HCT116 (cell line): ENCODE results near the gene GFY. TPM values are rescaled to one million over a fixed set of nuclear protein-coding genes. Genes with fewer than 3 reads are reported as not detected.

Experiments
- ATAC-seq: fragments of 200-7000 bp; cut with Tn5 transposase; 2 replicates; pipeline ENCODE4 v1.9.1; 2020; ENCODE audit warnings: mild to moderate bottlenecking, moderate library complexity
- BruUV-seq: library from RNA; stranded (reverse); fragments of 400-500 nt; replicated peaks from 2 replicates; lab custom pipeline; 2021; lab: Mats Ljungman, UMichigan
- CTCF ChIA-PET: fragments of 300-600 bp; sonication (Branson Sonifier 250); formaldehyde crosslinking; loops from one replicate; lab custom pipeline; 2021; ENCODE audit warnings: antibody characterized with exemption; lab: Charles Lee
- POLR2A ChIA-PET: fragments of 300-600, 350-600 bp; sonication (Branson Sonifier 250); formaldehyde crosslinking; loops from one replicate; lab custom pipeline; 2021; ENCODE audit warnings: antibody characterized with exemption; lab: Charles Lee
- RAD21 ChIA-PET, 2 experiments: fragments of 300-600 bp; sonication (Branson Sonifier 250); formaldehyde crosslinking; loops; one replicate each; lab custom pipeline; 2023; ENCODE audit warnings: low total read pairs in 2 of 2; ENCODE audit not compliant: uncharacterized antibody in 2 of 2, unreplicated experiment in 2 of 2, low non-redundant PET in 1 of 2; lab: Charles Lee
- DNase-seq: peaks from one replicate; pipeline ENCODE4 v3.0.0-alpha.2; 2010; ENCODE audit warnings: low read depth, low spot score
- H2AFZ ChIP-seq: fragments of 200-600 bp; shearing (Covaris generic), sonication (generic); 2 replicates; pipeline ENCODE4 v1.6.1; 2017; ENCODE audit warnings: low read depth, mixed run types, mixed read lengths, antibody characterized with exemption, low read length; ENCODE audit not compliant: poor library complexity, severe bottlenecking
- H3K27ac ChIP-seq: 2 replicates; pipeline ENCODE4 v1.5.1; 2012; ENCODE audit warnings: low read depth, low read length
- H3K27me3 ChIP-seq: fragments of 200-600 bp; sonication (generic); 2 replicates; pipeline ENCODE4 v1.6.1; 2016; ENCODE audit warnings: mixed run types, low read length, mixed read lengths; ENCODE audit not compliant: insufficient read depth
- H3K36me3 ChIP-seq, 2 experiments: fragments of 200-500 bp in 1 of 2; fragments of 200-600 bp in 1 of 2; sonication (Bioruptor generic) in 1 of 2; sonication (generic) in 1 of 2; 2 replicates each; pipeline versions ENCODE4 v1.5.1 to v1.6.1; 2014 to 2016; ENCODE audit warnings: low read length in 2 of 2, inconsistent platforms in 1 of 2, mixed read lengths in 1 of 2, mixed run types in 1 of 2; ENCODE audit not compliant: insufficient read depth in 2 of 2, control insufficient read depth in 1 of 2
- H3K4me1 ChIP-seq, 2 experiments: fragments of 200-600 bp in 1 of 2; sonication (generic) in 1 of 2; 2 replicates each; pipeline versions ENCODE4 v1.5.1 to v1.6.1; 2012 to 2017; ENCODE audit warnings: low read length in 2 of 2, inconsistent platforms in 1 of 2, mild to moderate bottlenecking in 1 of 2, mixed read lengths in 1 of 2, mixed run types in 1 of 2, moderate library complexity in 1 of 2; ENCODE audit not compliant: insufficient read depth in 2 of 2, control insufficient read depth in 1 of 2
- H3K4me2 ChIP-seq: fragments of 200-600 bp; sonication (generic); 2 replicates; pipeline ENCODE4 v1.6.1; 2017; ENCODE audit warnings: mixed run types, low read length, mixed read lengths
- H3K4me3 ChIP-seq, 2 experiments: fragments of 200-600 bp in 1 of 2; sonication (generic) in 1 of 2; replicated peaks in 1 of 2; 2 replicates each; pipeline ENCODE4 v1.5.1; 2011 to 2016; ENCODE audit warnings: low read length in 2 of 2, control low read depth in 1 of 2, low read depth in 1 of 2, mild to moderate bottlenecking in 1 of 2, mixed read lengths in 1 of 2, mixed run types in 1 of 2
- H3K79me2 ChIP-seq: fragments of 200-600 bp; sonication (generic); 2 replicates; pipeline ENCODE4 v1.6.1; 2017; ENCODE audit warnings: mild to moderate bottlenecking, mixed run types, low read length, moderate library complexity, mixed read lengths; ENCODE audit not compliant: insufficient read depth
- H3K9ac ChIP-seq: fragments of 200-600 bp; sonication (generic); 2 replicates; pipeline ENCODE4 v1.6.1; 2016; ENCODE audit warnings: low read length, mixed read lengths
- H3K9me2 ChIP-seq: fragments of 200-600 bp; sonication (generic), shearing (Covaris generic); 2 replicates; pipeline ENCODE4 v1.6.1; 2017; ENCODE audit warnings: mixed run types, mild to moderate bottlenecking, moderate library complexity; ENCODE audit not compliant: insufficient read depth
- H3K9me3 ChIP-seq, 2 experiments: fragments of 200-500 bp in 1 of 2; fragments of 200-600 bp in 1 of 2; sonication (Bioruptor generic) in 1 of 2; sonication (generic) in 1 of 2; 2 replicates each; pipeline ENCODE4 v1.6.1; 2014 to 2017; ENCODE audit warnings: low read length in 2 of 2, mixed read lengths in 2 of 2, inconsistent platforms in 1 of 2, low read depth in 1 of 2, mild to moderate bottlenecking in 1 of 2, mixed run types in 1 of 2, moderate library complexity in 1 of 2; ENCODE audit not compliant: control insufficient read depth in 1 of 2, insufficient read depth in 1 of 2
- H4K20me1 ChIP-seq: fragments of 200-600 bp; sonication (generic), shearing (Covaris generic); 2 replicates; pipeline ENCODE4 v1.6.1; 2017; ENCODE audit warnings: mixed run types, mild to moderate bottlenecking, moderate library complexity; ENCODE audit not compliant: insufficient read depth
- CEBPB ChIP-seq: IDR thresholded peaks from 2 replicates; pipeline ENCODE4 v1.6.1; 2012; ENCODE audit warnings: low read depth
- EGR1 ChIP-seq: IDR thresholded peaks from 2 replicates; pipeline ENCODE4 v1.6.1; 2012; ENCODE audit warnings: low read depth
- FOSL1 ChIP-seq: IDR thresholded peaks from 2 replicates; pipeline ENCODE4 v1.6.1; 2012; ENCODE audit warnings: low read depth
- SIN3A ChIP-seq: IDR thresholded peaks from 2 replicates; pipeline ENCODE4 v1.6.1; 2012; ENCODE audit warnings: low read depth
- TCF7L2 ChIP-seq: IDR thresholded peaks from 2 replicates; pipeline ENCODE4 v1.7.0; 2011; ENCODE audit warnings: borderline replicate concordance, inconsistent platforms; ENCODE audit not compliant: insufficient read depth, insufficient read length; ENCODE audit errors: extremely low read depth
- ZFX ChIP-seq: fragments of 450-650 bp; IDR thresholded peaks from 2 replicates; pipeline ENCODE4 v1.6.1; 2017
- intact Hi-C: fragments of 100-400 bp; cut with micrococcal nuclease; formaldehyde crosslinking; loops from 2 replicates; pipeline ENCODE4 v1.10.0; 2022
- total RNA-seq: library from RNA; stranded (reverse); gene quantifications from one replicate; pipeline ENCODE4 v1.2.1, GENCODE V29; 2021; ENCODE audit not compliant: unreplicated experiment
- TF ChIP-seq, protein P1 (sequence below): IDR thresholded peaks from 2 replicates; pipeline ENCODE4 v1.6.1; 2011; ENCODE audit warnings: mild to moderate bottlenecking, low read length, moderate library complexity; ENCODE audit not compliant: insufficient replicate concordance; ENCODE audit errors: extremely low read depth
- TF ChIP-seq, protein P2 (sequence below): IDR thresholded peaks from 2 replicates; pipeline ENCODE4 v1.6.1; 2012
- TF ChIP-seq, protein P3 (sequence below), 3 experiments: fragments of 200-600 bp in 1 of 3; sonication (generic) in 1 of 3; IDR thresholded peaks in 2 of 3; conservative IDR thresholded peaks in 1 of 3; 2 replicates each; pipeline ENCODE4 v1.5.1; 2012 to 2017; ENCODE audit warnings: low read depth in 2 of 3, low read length in 2 of 3, antibody characterized with exemption in 1 of 3, borderline replicate concordance in 1 of 3, control low read depth in 1 of 3, mild to moderate bottlenecking in 1 of 3, mixed read lengths in 1 of 3, mixed run types in 1 of 3, moderate library complexity in 1 of 3; ENCODE audit not compliant: insufficient read depth in 1 of 3

GFY gene
- total RNA-seq, 1 experiment from 2014 or later, result 2.6 TPM

DNA sequence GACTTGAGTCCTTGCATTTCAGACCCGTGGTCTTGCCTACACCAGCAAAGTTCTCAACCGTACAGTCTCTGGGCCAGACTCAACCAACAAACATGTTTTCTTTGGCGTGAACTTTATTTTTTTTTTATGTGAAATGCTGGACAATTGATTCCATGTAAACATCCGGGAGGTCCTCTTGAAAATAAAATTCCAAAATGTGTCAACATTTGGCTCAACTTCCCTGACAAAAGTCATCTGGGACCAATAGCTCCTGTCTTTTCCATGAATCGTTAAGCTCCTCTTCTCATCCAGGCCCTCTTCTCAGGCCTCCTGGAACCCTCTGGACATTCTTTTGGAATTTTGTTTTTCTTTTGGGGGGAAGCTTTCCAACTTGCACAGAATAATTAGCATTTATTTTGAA lies 30.6 kb downstream of the GFY start (continued):
- TF ChIP-seq, protein P1, sequence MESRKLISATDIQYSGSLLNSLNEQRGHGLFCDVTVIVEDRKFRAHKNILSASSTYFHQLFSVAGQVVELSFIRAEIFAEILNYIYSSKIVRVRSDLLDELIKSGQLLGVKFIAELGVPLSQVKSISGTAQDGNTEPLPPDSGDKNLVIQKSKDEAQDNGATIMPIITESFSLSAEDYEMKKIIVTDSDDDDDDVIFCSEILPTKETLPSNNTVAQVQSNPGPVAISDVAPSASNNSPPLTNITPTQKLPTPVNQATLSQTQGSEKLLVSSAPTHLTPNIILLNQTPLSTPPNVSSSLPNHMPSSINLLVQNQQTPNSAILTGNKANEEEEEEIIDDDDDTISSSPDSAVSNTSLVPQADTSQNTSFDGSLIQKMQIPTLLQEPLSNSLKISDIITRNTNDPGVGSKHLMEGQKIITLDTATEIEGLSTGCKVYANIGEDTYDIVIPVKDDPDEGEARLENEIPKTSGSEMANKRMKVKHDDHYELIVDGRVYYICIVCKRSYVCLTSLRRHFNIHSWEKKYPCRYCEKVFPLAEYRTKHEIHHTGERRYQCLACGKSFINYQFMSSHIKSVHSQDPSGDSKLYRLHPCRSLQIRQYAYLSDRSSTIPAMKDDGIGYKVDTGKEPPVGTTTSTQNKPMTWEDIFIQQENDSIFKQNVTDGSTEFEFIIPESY, result no peak
- TF ChIP-seq, protein P2, sequence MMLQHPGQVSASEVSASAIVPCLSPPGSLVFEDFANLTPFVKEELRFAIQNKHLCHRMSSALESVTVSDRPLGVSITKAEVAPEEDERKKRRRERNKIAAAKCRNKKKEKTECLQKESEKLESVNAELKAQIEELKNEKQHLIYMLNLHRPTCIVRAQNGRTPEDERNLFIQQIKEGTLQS, result no peak

DNA sequence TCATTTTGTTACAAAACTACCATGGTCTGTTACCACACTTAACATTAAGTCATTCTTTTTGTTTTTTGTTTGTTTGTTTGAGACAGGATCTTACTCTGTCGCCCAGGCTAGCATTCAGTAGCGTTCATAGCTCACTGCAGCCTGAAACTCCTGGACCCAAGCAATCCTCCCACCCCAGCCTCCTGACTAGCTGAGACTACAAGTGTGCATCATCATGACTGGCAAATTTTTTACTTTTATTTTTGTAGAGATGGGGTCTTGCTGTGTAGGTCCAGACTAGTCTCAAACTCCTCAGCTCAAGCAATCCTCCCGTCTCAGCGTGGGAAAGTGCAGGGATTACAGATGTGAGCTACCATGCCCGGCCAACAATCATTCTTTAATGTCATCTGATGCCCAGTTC lies 31.1 kb downstream of the GFY start:
- Histone ChIP-seq H3K79me2 (peaks cover 19% of the 10 kb centered on the region), H3K27me3 (no peaks in the 10 kb centered on the region), H2AFZ (no peak overlapping the region), H4K20me1 (no peaks in the 10 kb centered on the region), H3K4me3 (no peak overlapping the region), H3K9me2 (no peaks in the 10 kb centered on the region), H3K36me3 (no peaks in the 10 kb centered on the region), H3K27ac (no peak overlapping the region), H3K4me2 (no peak overlapping the region), H3K9me3 (no peaks in the 10 kb centered on the region), H3K9ac (no peak overlapping the region), H3K4me1 (peaks cover 10 to 19% of the 10 kb centered on the region in 2 experiments; a peak in 2 of 4 replicates)
- ChIA-PET RAD21 (no interaction called here), POLR2A (no interaction called here), CTCF (interaction anchor here (1.5 kb wide), 1 partner anchor 17 kb away, joined by 5 read pairs; the partner anchor contains the start of gene FLT3LG)
- ATAC-seq (no peak), DNase-seq (no peak)
- intact Hi-C loops, result no loop called here
- TF ChIP-seq ZFX (no peak), EGR1 (no peak), CEBPB (no peak), TCF7L2 (no peak), SIN3A (no peak), FOSL1 (no peak)
- TF ChIP-seq, protein P3, sequence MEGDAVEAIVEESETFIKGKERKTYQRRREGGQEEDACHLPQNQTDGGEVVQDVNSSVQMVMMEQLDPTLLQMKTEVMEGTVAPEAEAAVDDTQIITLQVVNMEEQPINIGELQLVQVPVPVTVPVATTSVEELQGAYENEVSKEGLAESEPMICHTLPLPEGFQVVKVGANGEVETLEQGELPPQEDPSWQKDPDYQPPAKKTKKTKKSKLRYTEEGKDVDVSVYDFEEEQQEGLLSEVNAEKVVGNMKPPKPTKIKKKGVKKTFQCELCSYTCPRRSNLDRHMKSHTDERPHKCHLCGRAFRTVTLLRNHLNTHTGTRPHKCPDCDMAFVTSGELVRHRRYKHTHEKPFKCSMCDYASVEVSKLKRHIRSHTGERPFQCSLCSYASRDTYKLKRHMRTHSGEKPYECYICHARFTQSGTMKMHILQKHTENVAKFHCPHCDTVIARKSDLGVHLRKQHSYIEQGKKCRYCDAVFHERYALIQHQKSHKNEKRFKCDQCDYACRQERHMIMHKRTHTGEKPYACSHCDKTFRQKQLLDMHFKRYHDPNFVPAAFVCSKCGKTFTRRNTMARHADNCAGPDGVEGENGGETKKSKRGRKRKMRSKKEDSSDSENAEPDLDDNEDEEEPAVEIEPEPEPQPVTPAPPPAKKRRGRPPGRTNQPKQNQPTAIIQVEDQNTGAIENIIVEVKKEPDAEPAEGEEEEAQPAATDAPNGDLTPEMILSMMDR (IDR thresholded peaks at IDR 0.05 in 2 of 3, conservative IDR thresholded peaks at IDR 0.05 in 1 of 3; ENCODE audit: borderline replicate concordance in 1 of 3, insufficient read depth in 1 of 3, low read depth in 2 of 3, low read length in 2 of 3), result no peak
- BruUV-seq, result no TSS peak
